WTC11 (cell line): ENCODE measurements around the gene DNM1. TPM values are rescaled to one million over a fixed set of nuclear protein-coding genes. Genes with fewer than 3 reads are reported as not detected.

Experiments
- ATAC-seq: fragments of 200-7000 bp; cut with Tn5 transposase; 2 replicates; pipeline ENCODE4 v1.10.0; 2021; ENCODE audit warnings: mild to moderate bottlenecking, moderate library complexity
- CTCF ChIA-PET: fragments of 300-600 bp; sonication (Branson Sonifier 250); formaldehyde crosslinking; loops from one replicate; lab custom pipeline; 2021; ENCODE audit warnings: antibody characterized with exemption; lab: Charles Lee
- POLR2A ChIA-PET: fragments of 350-600 bp; sonication (Branson Sonifier 250); formaldehyde crosslinking; loops from one replicate; lab custom pipeline; 2021; ENCODE audit warnings: antibody characterized with exemption; lab: Charles Lee
- DNase-seq: peaks from one replicate; pipeline ENCODE4 v3.0.0; 2021; ENCODE audit warnings: low spot score
- H3K27ac Mint-ChIP-seq: 2 replicates; pipeline ENCODE4 v1.8.0; 2021; ENCODE audit warnings: mixed read lengths
- H3K27me3 Mint-ChIP-seq: 2 replicates; pipeline ENCODE4 v1.8.0; 2021; ENCODE audit warnings: low read depth, mild to moderate bottlenecking, moderate library complexity, mixed read lengths
- H3K36me3 Mint-ChIP-seq: 2 replicates; pipeline ENCODE4 v1.8.0; 2021; ENCODE audit warnings: mixed read lengths
- H3K4me1 Mint-ChIP-seq: 2 replicates; pipeline ENCODE4 v1.8.0; 2022; ENCODE audit warnings: mixed read lengths
- H3K4me3 Mint-ChIP-seq: 2 replicates; pipeline ENCODE4 v1.8.0; 2021; ENCODE audit warnings: mild to moderate bottlenecking, moderate library complexity, mixed read lengths
- H3K9me3 Mint-ChIP-seq: 2 replicates; pipeline ENCODE4 v1.8.0; 2021; ENCODE audit warnings: mixed read lengths
- CREM ChIP-seq: sonication (generic); formaldehyde crosslinking; IDR thresholded peaks from 2 replicates; pipeline ENCODE4 v1.8.1; 2022; ENCODE audit warnings: mild to moderate bottlenecking, missing genetic modification reagents, moderate library complexity
- ELF4 ChIP-seq: sonication (generic); formaldehyde crosslinking; IDR thresholded peaks from 2 replicates; pipeline ENCODE4 v1.8.1; 2022; ENCODE audit warnings: low read depth, mild to moderate bottlenecking, moderate library complexity, missing genetic modification reagents
- JUN ChIP-seq: sonication (generic); formaldehyde crosslinking; IDR thresholded peaks from 2 replicates; pipeline ENCODE4 v1.8.0; 2023; ENCODE audit warnings: mild to moderate bottlenecking, missing genetic modification reagents
- NFE2L1 ChIP-seq: sonication (generic); formaldehyde crosslinking; IDR thresholded peaks from 2 replicates; pipeline ENCODE4 v1.8.1; 2023; ENCODE audit warnings: missing genetic modification reagents
- NFYB ChIP-seq: sonication (generic); formaldehyde crosslinking; conservative IDR thresholded peaks from 2 replicates; pipeline ENCODE4 v1.8.0; 2022; ENCODE audit warnings: low read depth, missing genetic modification reagents
- NR3C1 ChIP-seq: sonication (generic); formaldehyde crosslinking; conservative IDR thresholded peaks from 2 replicates; pipeline ENCODE4 v1.8.1; 2023; ENCODE audit warnings: low read depth, mild to moderate bottlenecking, missing genetic modification reagents
- RORB ChIP-seq: fragments of 250-450 bp; sonication (Bioruptor Pico); IDR thresholded peaks from 2 replicates; pipeline ENCODE4 v1.9.0; 2021; ENCODE audit warnings: mild to moderate bottlenecking
- TEAD1 ChIP-seq: sonication (generic); formaldehyde crosslinking; IDR thresholded peaks from 2 replicates; pipeline ENCODE4 v1.8.0; 2022; ENCODE audit warnings: mild to moderate bottlenecking, missing genetic modification reagents
- TEAD4 ChIP-seq: sonication (generic); formaldehyde crosslinking; IDR thresholded peaks from 2 replicates; pipeline ENCODE4 v1.8.0; 2022; ENCODE audit warnings: mild to moderate bottlenecking, missing genetic modification reagents
- ZNF138 ChIP-seq: sonication (generic); formaldehyde crosslinking; conservative IDR thresholded peaks from 2 replicates; pipeline ENCODE4 v1.8.1; 2022; ENCODE audit warnings: mild to moderate bottlenecking, moderate library complexity, missing genetic modification reagents
- ZNF232 ChIP-seq: sonication (generic); formaldehyde crosslinking; IDR thresholded peaks from 2 replicates; pipeline ENCODE4 v1.8.0; 2022; ENCODE audit warnings: mild to moderate bottlenecking, missing genetic modification reagents
- ZNF396 ChIP-seq: fragments of 250-450 bp; sonication (Bioruptor Pico); IDR thresholded peaks from 2 replicates; pipeline ENCODE4 v1.8.0; 2021; ENCODE audit warnings: mild to moderate bottlenecking, moderate library complexity, borderline replicate concordance
- ZNF671 ChIP-seq: fragments of 250-450 bp; sonication (Bioruptor Pico); IDR thresholded peaks from 2 replicates; pipeline ENCODE4 v1.8.0; 2021; ENCODE audit warnings: mild to moderate bottlenecking
- total RNA-seq: library from RNA; stranded (reverse); gene quantifications from 3 replicates; pipeline ENCODE4 v1.2.3, GENCODE V29; 2021
- TF ChIP-seq, protein P1 (sequence below): fragments of 250-450 bp; sonication (Bioruptor Pico); IDR thresholded peaks from 2 replicates; pipeline ENCODE4 v1.9.0; 2021; ENCODE audit warnings: mild to moderate bottlenecking
- TF ChIP-seq, protein P2 (sequence below): sonication (generic); formaldehyde crosslinking; IDR thresholded peaks from 2 replicates; pipeline ENCODE4 v1.8.0; 2023; ENCODE audit warnings: missing genetic modification reagents
- TF ChIP-seq, protein P3 (sequence below): sonication (generic); formaldehyde crosslinking; IDR thresholded peaks from 2 replicates; pipeline ENCODE4 v1.8.0; 2023; ENCODE audit warnings: mild to moderate bottlenecking, missing genetic modification reagents
- TF ChIP-seq, protein P4 (sequence below): sonication (generic); formaldehyde crosslinking; IDR thresholded peaks from 2 replicates; pipeline ENCODE4 v1.8.1; 2022; ENCODE audit warnings: mild to moderate bottlenecking, moderate library complexity, missing genetic modification reagents
- TF ChIP-seq, protein P5 (sequence below): sonication (generic); formaldehyde crosslinking; conservative IDR thresholded peaks from 2 replicates; pipeline ENCODE4 v1.8.1; 2022; ENCODE audit warnings: mild to moderate bottlenecking, missing genetic modification reagents
- TF ChIP-seq, protein P6 (sequence below): sonication (generic); formaldehyde crosslinking; IDR thresholded peaks from 2 replicates; pipeline ENCODE4 v1.8.1; 2022; ENCODE audit warnings: low read depth, mild to moderate bottlenecking, moderate library complexity, missing genetic modification reagents, borderline replicate concordance
- TF ChIP-seq, protein P7 (sequence below): sonication (generic); formaldehyde crosslinking; IDR thresholded peaks from 2 replicates; pipeline ENCODE4 v1.8.1; 2023; ENCODE audit warnings: mild to moderate bottlenecking, moderate library complexity, missing genetic modification reagents

Gene DNM1
- total RNA-seq, 1 experiment from 2014 or later: 79.0 TPM

DNA sequence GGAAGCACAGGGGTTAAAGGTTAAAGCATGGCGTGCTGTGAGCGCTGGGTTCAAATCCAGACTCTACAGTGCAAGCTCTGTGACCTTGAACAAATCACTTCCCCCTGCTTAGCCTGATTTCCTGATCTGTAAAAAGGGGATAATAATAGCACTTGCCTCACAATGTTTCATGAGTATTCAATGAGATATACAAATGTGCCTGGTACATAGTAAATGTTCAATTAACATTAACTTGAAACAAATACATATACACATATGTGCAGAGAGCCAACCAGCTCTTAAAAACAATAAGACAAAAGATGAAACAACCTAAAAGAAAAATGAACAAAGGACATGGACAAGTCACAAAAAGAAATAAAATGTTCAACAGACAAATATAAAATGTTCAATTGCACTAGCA is 15.8 kb upstream of the DNM1 start:
- Mint-ChIP-seq H3K4me3 (no peak overlapping the region), H3K9me3 (no peaks in the 10 kb centered on the region)

More for the DNA sequence above, 15.8 kb upstream of the DNM1 start:
- H3K27ac Mint-ChIP-seq: no peak overlapping the region
- CTCF ChIA-PET: interaction anchor here (1.3 kb wide), 1 partner anchor 16 kb away, joined by 5 read pairs; the partner anchor contains the start of gene DNM1
- peaks cover 25% of the 10 kb centered on the region for H3K36me3 Mint-ChIP-seq
- DNase-seq: no peak
- H3K27me3 Mint-ChIP-seq: peaks cover 5% of the 10 kb centered on the region
- POLR2A ChIA-PET: interaction anchor here (0.7 kb wide), 1 partner anchor 536 kb away, joined by 3 read pairs; no protein-coding TSS in a partner anchor
- H3K4me1 Mint-ChIP-seq: peaks cover 11% of the 10 kb centered on the region
- TF ChIP-seq RORB (CRISPR knock-in tag): no peak
- TF ChIP-seq ZNF396 (CRISPR knock-in tag): no peak
- TF ChIP-seq, protein P1, sequence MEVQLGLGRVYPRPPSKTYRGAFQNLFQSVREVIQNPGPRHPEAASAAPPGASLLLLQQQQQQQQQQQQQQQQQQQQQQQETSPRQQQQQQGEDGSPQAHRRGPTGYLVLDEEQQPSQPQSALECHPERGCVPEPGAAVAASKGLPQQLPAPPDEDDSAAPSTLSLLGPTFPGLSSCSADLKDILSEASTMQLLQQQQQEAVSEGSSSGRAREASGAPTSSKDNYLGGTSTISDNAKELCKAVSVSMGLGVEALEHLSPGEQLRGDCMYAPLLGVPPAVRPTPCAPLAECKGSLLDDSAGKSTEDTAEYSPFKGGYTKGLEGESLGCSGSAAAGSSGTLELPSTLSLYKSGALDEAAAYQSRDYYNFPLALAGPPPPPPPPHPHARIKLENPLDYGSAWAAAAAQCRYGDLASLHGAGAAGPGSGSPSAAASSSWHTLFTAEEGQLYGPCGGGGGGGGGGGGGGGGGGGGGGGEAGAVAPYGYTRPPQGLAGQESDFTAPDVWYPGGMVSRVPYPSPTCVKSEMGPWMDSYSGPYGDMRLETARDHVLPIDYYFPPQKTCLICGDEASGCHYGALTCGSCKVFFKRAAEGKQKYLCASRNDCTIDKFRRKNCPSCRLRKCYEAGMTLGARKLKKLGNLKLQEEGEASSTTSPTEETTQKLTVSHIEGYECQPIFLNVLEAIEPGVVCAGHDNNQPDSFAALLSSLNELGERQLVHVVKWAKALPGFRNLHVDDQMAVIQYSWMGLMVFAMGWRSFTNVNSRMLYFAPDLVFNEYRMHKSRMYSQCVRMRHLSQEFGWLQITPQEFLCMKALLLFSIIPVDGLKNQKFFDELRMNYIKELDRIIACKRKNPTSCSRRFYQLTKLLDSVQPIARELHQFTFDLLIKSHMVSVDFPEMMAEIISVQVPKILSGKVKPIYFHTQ (CRISPR knock-in tag): no peak
- no peak for TF ChIP-seq ZNF232
- TF ChIP-seq JUN (CRISPR knock-in tag): no peak
- TF ChIP-seq, protein P2, sequence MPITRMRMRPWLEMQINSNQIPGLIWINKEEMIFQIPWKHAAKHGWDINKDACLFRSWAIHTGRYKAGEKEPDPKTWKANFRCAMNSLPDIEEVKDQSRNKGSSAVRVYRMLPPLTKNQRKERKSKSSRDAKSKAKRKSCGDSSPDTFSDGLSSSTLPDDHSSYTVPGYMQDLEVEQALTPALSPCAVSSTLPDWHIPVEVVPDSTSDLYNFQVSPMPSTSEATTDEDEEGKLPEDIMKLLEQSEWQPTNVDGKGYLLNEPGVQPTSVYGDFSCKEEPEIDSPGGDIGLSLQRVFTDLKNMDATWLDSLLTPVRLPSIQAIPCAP (CRISPR knock-in tag): no peak
- TF ChIP-seq, protein P3, sequence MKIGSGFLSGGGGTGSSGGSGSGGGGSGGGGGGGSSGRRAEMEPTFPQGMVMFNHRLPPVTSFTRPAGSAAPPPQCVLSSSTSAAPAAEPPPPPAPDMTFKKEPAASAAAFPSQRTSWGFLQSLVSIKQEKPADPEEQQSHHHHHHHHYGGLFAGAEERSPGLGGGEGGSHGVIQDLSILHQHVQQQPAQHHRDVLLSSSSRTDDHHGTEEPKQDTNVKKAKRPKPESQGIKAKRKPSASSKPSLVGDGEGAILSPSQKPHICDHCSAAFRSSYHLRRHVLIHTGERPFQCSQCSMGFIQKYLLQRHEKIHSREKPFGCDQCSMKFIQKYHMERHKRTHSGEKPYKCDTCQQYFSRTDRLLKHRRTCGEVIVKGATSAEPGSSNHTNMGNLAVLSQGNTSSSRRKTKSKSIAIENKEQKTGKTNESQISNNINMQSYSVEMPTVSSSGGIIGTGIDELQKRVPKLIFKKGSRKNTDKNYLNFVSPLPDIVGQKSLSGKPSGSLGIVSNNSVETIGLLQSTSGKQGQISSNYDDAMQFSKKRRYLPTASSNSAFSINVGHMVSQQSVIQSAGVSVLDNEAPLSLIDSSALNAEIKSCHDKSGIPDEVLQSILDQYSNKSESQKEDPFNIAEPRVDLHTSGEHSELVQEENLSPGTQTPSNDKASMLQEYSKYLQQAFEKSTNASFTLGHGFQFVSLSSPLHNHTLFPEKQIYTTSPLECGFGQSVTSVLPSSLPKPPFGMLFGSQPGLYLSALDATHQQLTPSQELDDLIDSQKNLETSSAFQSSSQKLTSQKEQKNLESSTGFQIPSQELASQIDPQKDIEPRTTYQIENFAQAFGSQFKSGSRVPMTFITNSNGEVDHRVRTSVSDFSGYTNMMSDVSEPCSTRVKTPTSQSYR (CRISPR knock-in tag): no peak
- no peak for TF ChIP-seq TEAD4 (CRISPR knock-in tag)
- TF ChIP-seq, protein P4, sequence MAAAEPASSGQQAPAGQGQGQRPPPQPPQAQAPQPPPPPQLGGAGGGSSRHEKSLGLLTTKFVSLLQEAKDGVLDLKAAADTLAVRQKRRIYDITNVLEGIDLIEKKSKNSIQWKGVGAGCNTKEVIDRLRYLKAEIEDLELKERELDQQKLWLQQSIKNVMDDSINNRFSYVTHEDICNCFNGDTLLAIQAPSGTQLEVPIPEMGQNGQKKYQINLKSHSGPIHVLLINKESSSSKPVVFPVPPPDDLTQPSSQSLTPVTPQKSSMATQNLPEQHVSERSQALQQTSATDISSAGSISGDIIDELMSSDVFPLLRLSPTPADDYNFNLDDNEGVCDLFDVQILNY: no peak
- no peak for TF ChIP-seq NFE2L1 (CRISPR knock-in tag)
- TF ChIP-seq ELF4: no peak
- TF ChIP-seq, protein P5, sequence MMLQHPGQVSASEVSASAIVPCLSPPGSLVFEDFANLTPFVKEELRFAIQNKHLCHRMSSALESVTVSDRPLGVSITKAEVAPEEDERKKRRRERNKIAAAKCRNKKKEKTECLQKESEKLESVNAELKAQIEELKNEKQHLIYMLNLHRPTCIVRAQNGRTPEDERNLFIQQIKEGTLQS: no peak
- no peak for TF ChIP-seq NR3C1 (CRISPR knock-in tag)
- TF ChIP-seq, protein P6, sequence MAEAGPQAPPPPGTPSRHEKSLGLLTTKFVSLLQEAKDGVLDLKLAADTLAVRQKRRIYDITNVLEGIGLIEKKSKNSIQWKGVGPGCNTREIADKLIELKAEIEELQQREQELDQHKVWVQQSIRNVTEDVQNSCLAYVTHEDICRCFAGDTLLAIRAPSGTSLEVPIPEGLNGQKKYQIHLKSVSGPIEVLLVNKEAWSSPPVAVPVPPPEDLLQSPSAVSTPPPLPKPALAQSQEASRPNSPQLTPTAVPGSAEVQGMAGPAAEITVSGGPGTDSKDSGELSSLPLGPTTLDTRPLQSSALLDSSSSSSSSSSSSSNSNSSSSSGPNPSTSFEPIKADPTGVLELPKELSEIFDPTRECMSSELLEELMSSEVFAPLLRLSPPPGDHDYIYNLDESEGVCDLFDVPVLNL (CRISPR knock-in tag): no peak
- TF ChIP-seq ZNF138 (CRISPR knock-in tag): no peak
- no peak for TF ChIP-seq ZNF671 (CRISPR knock-in tag)
- TF ChIP-seq NFYB (CRISPR knock-in tag): no peak
- TF ChIP-seq TEAD1 (CRISPR knock-in tag): no peak
- TF ChIP-seq, protein P7, sequence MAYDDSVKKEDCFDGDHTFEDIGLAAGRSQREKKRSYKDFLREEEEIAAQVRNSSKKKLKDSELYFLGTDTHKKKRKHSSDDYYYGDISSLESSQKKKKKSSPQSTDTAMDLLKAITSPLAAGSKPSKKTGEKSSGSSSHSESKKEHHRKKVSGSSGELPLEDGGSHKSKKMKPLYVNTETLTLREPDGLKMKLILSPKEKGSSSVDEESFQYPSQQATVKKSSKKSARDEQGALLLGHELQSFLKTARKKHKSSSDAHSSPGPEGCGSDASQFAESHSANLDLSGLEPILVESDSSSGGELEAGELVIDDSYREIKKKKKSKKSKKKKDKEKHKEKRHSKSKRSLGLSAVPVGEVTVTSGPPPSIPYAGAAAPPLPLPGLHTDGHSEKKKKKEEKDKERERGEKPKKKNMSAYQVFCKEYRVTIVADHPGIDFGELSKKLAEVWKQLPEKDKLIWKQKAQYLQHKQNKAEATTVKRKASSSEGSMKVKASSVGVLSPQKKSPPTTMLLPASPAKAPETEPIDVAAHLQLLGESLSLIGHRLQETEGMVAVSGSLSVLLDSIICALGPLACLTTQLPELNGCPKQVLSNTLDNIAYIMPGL (CRISPR knock-in tag): no peak
- TF ChIP-seq CREM (CRISPR knock-in tag): no peak
- TF ChIP-seq, all 79 proteins: peak for 0
- no peak for ATAC-seq
